ENCODE measurements around the gene FAM13A.

Gene FAM13A

DNA sequence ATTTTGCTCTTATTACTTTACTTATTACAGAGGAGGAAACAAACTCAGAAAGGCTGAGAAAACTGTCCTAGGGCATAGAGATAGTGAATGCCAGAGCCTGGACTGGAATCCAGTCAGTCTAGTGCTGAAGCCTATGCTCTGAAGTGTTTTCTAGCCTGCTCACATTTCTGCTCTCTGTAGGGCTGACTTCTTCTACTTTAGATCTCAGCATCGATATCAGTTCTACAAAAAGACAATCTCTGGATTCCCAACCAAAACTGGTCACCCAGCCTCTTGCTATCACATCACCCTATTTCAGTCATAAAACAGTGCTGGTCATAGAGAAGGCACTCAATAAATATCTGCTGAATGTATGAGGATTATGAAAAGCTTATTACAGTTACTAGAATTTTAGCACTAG, 87.2 kb downstream of the FAM13A start:
- TF ChIP-seq, protein P1, sequence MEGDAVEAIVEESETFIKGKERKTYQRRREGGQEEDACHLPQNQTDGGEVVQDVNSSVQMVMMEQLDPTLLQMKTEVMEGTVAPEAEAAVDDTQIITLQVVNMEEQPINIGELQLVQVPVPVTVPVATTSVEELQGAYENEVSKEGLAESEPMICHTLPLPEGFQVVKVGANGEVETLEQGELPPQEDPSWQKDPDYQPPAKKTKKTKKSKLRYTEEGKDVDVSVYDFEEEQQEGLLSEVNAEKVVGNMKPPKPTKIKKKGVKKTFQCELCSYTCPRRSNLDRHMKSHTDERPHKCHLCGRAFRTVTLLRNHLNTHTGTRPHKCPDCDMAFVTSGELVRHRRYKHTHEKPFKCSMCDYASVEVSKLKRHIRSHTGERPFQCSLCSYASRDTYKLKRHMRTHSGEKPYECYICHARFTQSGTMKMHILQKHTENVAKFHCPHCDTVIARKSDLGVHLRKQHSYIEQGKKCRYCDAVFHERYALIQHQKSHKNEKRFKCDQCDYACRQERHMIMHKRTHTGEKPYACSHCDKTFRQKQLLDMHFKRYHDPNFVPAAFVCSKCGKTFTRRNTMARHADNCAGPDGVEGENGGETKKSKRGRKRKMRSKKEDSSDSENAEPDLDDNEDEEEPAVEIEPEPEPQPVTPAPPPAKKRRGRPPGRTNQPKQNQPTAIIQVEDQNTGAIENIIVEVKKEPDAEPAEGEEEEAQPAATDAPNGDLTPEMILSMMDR (IDR thresholded peaks at IDR 0.05; ENCODE audit: low read depth, low read length, missing control alignments) = no peak
- in situ Hi-C loops (cut with HindIII; ENCODE audit: low sequenced_read_pairs) = no loop called here
- DNase-seq (ENCODE audit: low read depth) = no peak
- H3K4me3 ChIP-seq (ENCODE audit: low read depth, low read length) = no peak overlapping the region

DNA sequence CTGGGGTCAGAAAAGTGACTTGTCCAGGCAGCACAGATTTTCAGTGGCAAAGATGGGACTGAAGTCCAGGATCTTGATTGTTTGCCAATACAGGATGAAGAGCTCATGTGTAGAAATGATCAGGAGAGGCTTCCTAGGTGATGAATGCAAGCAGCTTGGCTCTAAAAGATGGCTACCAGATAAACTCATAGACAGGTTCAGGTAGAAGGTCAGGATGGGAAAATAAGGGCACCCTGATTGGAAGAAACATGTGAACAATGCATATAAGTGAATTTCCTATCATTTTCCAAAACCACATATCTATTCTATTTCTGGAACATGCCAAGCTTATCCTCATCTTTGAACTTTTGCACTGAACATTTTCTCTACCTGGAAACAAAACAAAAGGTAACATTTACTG, 87.7 kb downstream of the FAM13A start:
- in situ Hi-C loops (cut with HindIII; ENCODE audit: low sequenced_read_pairs) = no loop called here

DNA sequence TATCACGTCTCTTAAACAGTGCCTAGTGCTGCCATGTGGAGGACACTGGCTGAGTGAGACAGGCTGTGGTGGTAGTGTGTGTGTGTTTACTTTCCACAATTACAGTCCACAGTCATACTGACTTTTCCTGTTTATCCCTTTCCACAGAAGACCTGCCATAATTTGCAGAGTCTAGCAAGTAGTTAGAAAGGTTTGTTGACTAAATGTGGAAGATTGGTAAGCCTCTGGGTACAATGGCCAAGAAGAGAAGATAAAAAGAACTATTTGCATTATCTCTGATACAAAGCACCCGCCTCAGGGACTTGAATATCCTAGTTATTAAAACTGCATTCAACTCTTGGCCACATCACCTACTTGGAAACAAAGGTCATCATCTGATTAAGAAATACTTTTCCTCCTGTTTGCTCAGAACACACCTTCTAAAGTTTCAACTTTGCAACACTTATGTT, 89.1 kb downstream of the FAM13A start:
- H3K4me3 ChIP-seq (ENCODE audit: low read depth, low read length) = no peak overlapping the region
- in situ Hi-C loops (cut with HindIII; ENCODE audit: low sequenced_read_pairs) = no loop called here
- DNase-seq (ENCODE audit: low read depth) = no peak
- TF ChIP-seq, protein P1 (IDR thresholded peaks at IDR 0.05; ENCODE audit: low read depth, low read length, missing control alignments) = no peak

More for the DNA sequence above, 87.7 kb downstream of the FAM13A start:
- no peak for DNase-seq (ENCODE audit: low read depth)
- TF ChIP-seq, protein P1 (IDR thresholded peaks at IDR 0.05; ENCODE audit: low read depth, low read length, missing control alignments) = no peak
- H3K4me3 ChIP-seq (ENCODE audit: low read depth, low read length) = no peak overlapping the region

DNA sequence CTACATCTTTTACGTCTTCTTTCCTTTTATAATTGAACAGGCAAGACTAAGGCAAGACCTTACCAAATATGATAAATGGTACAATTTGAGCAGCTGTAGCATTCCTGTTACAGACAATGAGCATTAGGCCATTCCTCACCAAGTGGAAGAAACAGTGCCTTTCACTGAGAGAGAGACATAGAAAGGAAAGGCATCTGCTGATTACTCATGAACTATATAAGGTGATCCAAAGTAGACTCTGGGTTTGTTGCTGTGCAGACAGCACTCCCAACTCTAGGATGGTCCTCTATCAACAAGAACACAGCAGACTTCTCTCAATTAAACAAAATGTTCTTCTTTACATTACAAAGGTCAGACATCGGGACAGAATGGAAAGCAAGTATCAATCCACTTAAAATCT, 91.9 kb downstream of the FAM13A start:
- H3K4me3 ChIP-seq (ENCODE audit: low read depth, low read length) = no peak overlapping the region
- DNase-seq (ENCODE audit: low read depth) = no peak
- TF ChIP-seq, protein P1 (IDR thresholded peaks at IDR 0.05; ENCODE audit: low read depth, low read length, missing control alignments) = no peak
- in situ Hi-C loops (cut with HindIII; ENCODE audit: low sequenced_read_pairs) = no loop called here

DNA sequence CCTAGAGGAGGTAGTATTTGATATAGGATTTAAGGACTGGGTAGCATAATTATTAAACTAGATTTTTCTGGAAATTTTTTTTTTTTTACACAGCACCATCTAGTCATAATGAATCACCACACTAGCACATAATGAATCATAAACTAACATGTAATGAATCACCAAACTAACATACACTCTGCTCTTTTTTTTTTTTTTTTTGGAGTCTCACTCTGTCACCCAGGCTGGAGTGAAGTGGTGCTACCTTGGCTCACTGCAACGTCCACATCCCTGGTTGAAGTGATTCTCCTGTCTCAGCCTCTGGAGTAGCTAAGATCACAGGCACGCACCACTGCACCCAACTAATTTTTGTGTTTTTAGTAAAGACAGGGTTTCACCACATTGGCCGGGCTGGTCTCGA, 92.5 kb downstream of the FAM13A start:
- in situ Hi-C loops (cut with HindIII; ENCODE audit: low sequenced_read_pairs) = no loop called here
- TF ChIP-seq, protein P1 (IDR thresholded peaks at IDR 0.05; ENCODE audit: low read depth, low read length, missing control alignments) = no peak
- DNase-seq (ENCODE audit: low read depth) = peak; percentile 6
- no peak overlapping the region for H3K4me3 ChIP-seq (ENCODE audit: low read depth, low read length)

DNA sequence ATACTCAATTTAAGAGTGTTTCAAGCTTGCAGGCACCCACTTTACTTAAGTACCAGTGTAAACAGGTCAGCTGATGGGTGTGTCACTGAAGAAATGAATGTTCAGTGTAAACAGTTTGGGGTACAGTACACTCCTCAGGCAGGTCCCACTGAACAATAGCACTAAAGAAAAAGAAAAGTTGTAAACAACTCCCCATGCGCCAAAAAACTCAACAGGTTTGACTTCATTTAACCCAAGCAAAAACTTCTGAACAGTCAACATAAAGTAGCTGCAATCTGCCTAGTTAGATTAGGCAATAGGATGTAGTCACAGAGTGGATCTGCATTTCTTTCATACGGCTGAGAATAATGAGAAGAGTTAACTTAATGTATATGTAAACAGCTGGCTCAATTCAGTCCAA, 93.2 kb downstream of the FAM13A start:
- H3K4me3 ChIP-seq (ENCODE audit: low read depth, low read length) = no peak overlapping the region
- DNase-seq (ENCODE audit: low read depth) = no peak
- TF ChIP-seq, protein P1 (IDR thresholded peaks at IDR 0.05; ENCODE audit: low read depth, low read length, missing control alignments) = no peak
- in situ Hi-C loops (cut with HindIII; ENCODE audit: low sequenced_read_pairs) = no loop called here

DNA sequence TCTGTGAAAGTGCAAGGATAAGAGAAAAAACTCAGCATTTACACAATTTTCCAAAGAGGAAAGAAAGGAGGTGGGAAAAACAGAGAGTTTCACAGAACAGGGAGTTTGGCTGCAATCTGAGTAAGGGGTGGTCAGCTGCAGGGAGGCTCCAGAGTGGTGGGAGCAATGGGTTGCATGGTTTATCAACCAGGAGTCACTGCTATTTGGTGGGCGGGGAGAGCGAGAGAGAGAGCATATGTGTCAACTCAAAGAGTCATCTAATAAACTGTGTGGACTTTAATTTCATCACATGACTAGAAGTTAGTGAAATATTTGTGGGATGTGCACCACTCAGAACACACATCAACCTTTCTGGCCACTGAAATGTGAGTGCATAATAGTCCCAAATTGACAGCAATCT, 94.6 kb downstream of the FAM13A start:
- in situ Hi-C loops (cut with HindIII; ENCODE audit: low sequenced_read_pairs) = no loop called here
- no peak for DNase-seq (ENCODE audit: low read depth)
- H3K4me3 ChIP-seq (ENCODE audit: low read depth, low read length) = no peak overlapping the region
- TF ChIP-seq, protein P1 (IDR thresholded peaks at IDR 0.05; ENCODE audit: low read depth, low read length, missing control alignments) = no peak

Measured in astrocyte of the cerebellum (primary cell).